ENCODE results near the gene SATB1.

Gene SATB1

GRCh38 chr3:18445401-18446148 is 20.4 kb upstream of the SATB1 start (continued):
- TF ChIP-seq, protein P1, sequence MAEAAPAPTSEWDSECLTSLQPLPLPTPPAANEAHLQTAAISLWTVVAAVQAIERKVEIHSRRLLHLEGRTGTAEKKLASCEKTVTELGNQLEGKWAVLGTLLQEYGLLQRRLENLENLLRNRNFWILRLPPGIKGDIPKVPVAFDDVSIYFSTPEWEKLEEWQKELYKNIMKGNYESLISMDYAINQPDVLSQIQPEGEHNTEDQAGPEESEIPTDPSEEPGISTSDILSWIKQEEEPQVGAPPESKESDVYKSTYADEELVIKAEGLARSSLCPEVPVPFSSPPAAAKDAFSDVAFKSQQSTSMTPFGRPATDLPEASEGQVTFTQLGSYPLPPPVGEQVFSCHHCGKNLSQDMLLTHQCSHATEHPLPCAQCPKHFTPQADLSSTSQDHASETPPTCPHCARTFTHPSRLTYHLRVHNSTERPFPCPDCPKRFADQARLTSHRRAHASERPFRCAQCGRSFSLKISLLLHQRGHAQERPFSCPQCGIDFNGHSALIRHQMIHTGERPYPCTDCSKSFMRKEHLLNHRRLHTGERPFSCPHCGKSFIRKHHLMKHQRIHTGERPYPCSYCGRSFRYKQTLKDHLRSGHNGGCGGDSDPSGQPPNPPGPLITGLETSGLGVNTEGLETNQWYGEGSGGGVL (tag by site-specific recombination; IDR thresholded peaks at IDR 0.05), result peak; percentile 94
- TF ChIP-seq ZNF24 (tag by site-specific recombination; IDR thresholded peaks at IDR 0.05) (0 out of 2 replicates have a peak, but pooled peaks have one; percentile 38), PRDM4 (tag by site-specific recombination; IDR thresholded peaks at IDR 0.05) (no peak), MEIS1 (CRISPR knock-in tag; IDR thresholded peaks at IDR 0.05; ENCODE audit: borderline replicate concordance) (no peak)
- TF ChIP-seq, protein P2, sequence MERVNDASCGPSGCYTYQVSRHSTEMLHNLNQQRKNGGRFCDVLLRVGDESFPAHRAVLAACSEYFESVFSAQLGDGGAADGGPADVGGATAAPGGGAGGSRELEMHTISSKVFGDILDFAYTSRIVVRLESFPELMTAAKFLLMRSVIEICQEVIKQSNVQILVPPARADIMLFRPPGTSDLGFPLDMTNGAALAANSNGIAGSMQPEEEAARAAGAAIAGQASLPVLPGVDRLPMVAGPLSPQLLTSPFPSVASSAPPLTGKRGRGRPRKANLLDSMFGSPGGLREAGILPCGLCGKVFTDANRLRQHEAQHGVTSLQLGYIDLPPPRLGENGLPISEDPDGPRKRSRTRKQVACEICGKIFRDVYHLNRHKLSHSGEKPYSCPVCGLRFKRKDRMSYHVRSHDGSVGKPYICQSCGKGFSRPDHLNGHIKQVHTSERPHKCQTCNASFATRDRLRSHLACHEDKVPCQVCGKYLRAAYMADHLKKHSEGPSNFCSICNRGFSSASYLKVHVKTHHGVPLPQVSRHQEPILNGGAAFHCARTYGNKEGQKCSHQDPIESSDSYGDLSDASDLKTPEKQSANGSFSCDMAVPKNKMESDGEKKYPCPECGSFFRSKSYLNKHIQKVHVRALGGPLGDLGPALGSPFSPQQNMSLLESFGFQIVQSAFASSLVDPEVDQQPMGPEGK (tag by site-specific recombination; IDR thresholded peaks at IDR 0.05), result peak; percentile 86

DNA sequence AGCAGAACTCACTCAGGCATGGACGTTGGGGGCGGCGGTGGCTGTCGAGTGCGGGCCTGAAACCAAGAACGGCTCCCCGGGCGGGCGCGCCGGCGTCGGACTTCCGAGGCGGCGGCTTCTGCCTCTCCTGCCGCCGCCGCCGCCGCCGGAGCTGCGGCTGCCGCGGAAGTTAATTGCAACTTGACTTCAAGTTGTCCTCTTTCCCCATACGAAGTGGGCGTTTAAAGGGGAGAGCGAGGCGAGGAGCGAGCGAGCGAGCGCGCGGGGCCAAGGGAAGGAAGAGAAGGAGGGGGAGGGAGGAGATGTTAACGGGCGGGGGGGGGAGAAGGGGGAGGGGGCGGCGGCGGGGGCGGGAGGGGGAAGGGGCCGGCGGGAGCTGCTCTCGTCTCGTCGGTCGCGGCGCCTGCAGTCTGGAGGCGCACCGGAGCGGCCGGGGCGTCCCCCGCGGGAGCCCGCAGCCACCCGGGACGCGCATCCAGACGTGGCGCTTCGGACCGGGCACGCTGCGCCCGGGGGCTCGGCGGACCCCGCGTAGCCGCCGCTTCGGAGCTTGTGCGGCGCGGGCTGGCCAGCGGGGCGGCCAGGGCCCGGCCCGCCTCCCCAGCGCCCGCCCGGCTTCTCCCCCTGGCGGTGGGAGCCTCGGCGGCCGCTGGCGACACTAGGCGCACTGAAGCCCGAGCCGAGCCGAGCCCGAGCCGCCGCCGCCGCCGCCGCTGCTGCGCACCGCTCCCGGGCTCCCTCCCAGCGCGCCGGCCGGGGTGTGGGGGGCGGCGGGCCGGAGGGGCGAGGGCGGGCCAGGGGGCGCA is 19.7 kb upstream of the SATB1 start:
- H3K4me3 ChIP-seq (ENCODE audit: low read depth, low read length), result peak overlapping the region; percentile 74
- ChIA-PET CTCF (interaction anchor here (1.0 kb wide), 1 partner anchor 37 kb away, joined by 3 read pairs; no protein-coding TSS in a partner anchor), POLR2A (interaction anchor here (1.2 kb wide), 1 partner anchor 34 kb away, joined by 3 read pairs; no protein-coding TSS in a partner anchor)
- no peaks in the 10 kb centered on the region for H3K9me3 ChIP-seq (ENCODE audit: control insufficient read depth, insufficient read depth, low read depth, low read length)
- peak overlapping the region; percentile 92 for H3K27ac ChIP-seq (ENCODE audit: extremely low read depth, low read depth, low read length)
- no peaks in the 10 kb centered on the region for H3K36me3 ChIP-seq (ENCODE audit: control insufficient read depth in 2 of 2, insufficient read depth in 1 of 2, low read length in 2 of 2)
- H3K4me1 ChIP-seq (ENCODE audit: control insufficient read depth, insufficient read depth, low read length), result peaks cover 16% of the 10 kb centered on the region
- TF ChIP-seq SP7 (tag by site-specific recombination; IDR thresholded peaks at IDR 0.05), result no peak
- TF ChIP-seq ZNF354C (tag by site-specific recombination; IDR thresholded peaks at IDR 0.05; ENCODE audit: borderline replicate concordance, low read depth), result no peak
- no peak for TF ChIP-seq ZNF24 (tag by site-specific recombination; IDR thresholded peaks at IDR 0.05)
- TF ChIP-seq ZNF664 (tag by site-specific recombination; IDR thresholded peaks at IDR 0.05), result no peak
- TF ChIP-seq ZNF785 (tag by site-specific recombination; IDR thresholded peaks at IDR 0.05), result no peak
- no peak for TF ChIP-seq ZNF324 (tag by site-specific recombination; IDR thresholded peaks at IDR 0.05)
- peak; percentile 36; the same call in 1 of the 2 replicates for TF ChIP-seq ZNF660 (tag by site-specific recombination; IDR thresholded peaks at IDR 0.05)
- TF ChIP-seq, protein P3, sequence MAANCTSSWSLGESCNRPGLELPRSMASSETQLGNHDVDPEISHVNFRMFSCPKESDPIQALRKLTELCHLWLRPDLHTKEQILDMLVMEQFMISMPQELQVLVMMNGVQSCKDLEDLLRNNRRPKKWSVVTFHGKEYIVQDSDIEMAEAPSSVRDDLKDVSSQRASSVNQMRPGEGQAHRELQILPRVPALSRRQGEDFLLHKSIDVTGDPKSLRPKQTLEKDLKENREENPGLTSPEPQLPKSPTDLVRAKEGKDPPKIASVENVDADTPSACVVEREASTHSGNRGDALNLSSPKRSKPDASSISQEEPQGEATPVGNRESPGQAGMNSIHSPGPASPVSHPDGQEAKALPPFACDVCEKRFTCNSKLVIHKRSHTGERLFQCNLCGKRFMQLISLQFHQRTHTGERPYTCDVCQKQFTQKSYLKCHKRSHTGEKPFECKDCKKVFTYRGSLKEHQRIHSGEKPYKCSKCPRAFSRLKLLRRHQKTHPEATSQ (tag by site-specific recombination; IDR thresholded peaks at IDR 0.05), result no peak
- TF ChIP-seq ZBTB20 (tag by site-specific recombination; IDR thresholded peaks at IDR 0.05), result peak; percentile 17
- peak; percentile 36; the same call in 1 of the 2 replicates for TF ChIP-seq ZNF580 (tag by site-specific recombination; IDR thresholded peaks at IDR 0.05)
- no peak for TF ChIP-seq ZNF146 (tag by site-specific recombination; IDR thresholded peaks at IDR 0.05)
- TF ChIP-seq ZNF76 (tag by site-specific recombination; IDR thresholded peaks at IDR 0.05; ENCODE audit: borderline replicate concordance, low read depth), result peak; percentile 70; the same call in 1 of the 2 replicates
- TF ChIP-seq EGR2 (tag by site-specific recombination; IDR thresholded peaks at IDR 0.05; ENCODE audit: low read depth), result no peak
- no peak for TF ChIP-seq ZNF16 (tag by site-specific recombination; IDR thresholded peaks at IDR 0.05; ENCODE audit: low read depth)
- no peak for TF ChIP-seq ZNF2 (tag by site-specific recombination; IDR thresholded peaks at IDR 0.05)
- peak; percentile 88 for TF ChIP-seq ZNF596 (tag by site-specific recombination; IDR thresholded peaks at IDR 0.05)
- peak; percentile 85; the same call in 1 of the 2 replicates for TF ChIP-seq ZNF777 (tag by site-specific recombination; IDR thresholded peaks at IDR 0.05; ENCODE audit: borderline replicate concordance)
- TF ChIP-seq ZNF239 (tag by site-specific recombination; IDR thresholded peaks at IDR 0.05), result no peak
- TF ChIP-seq ZNF335 (tag by site-specific recombination; conservative IDR thresholded peaks at IDR 0.05), result no peak
- TF ChIP-seq ZNF391 (tag by site-specific recombination; IDR thresholded peaks at IDR 0.05; ENCODE audit: borderline replicate concordance, low read depth), result no peak
- TF ChIP-seq ZNF600 (tag by site-specific recombination; IDR thresholded peaks at IDR 0.05), result no peak
- TF ChIP-seq ZSCAN30 (tag by site-specific recombination; IDR thresholded peaks at IDR 0.05), result no peak
- no peak for TF ChIP-seq IKZF3 (tag by site-specific recombination; IDR thresholded peaks at IDR 0.05)
